HCEC 1CT (cell line): ENCODE results near the gene AGPAT4.

ENCODE experiments used
- DNase-seq: peaks from one replicate; pipeline ENCODE4 v3.0.0-alpha.2; 2017

The AGPAT4 gene

GRCh38 chr6:161254464-161255253 lies 19.2 kb downstream of the AGPAT4 start:
- DNase-seq = no peak

GRCh38 chr6:161254126-161254463 lies 19.8 kb downstream of the AGPAT4 start:
- DNase-seq = no peak

GRCh38 chr6:161251345-161251744 lies 22.5 kb downstream of the AGPAT4 start:
- no peak for DNase-seq

GRCh38 chr6:161249327-161249726 lies 24.5 kb downstream of the AGPAT4 start:
- DNase-seq = no peak

GRCh38 chr6:161246725-161247124 lies 27.1 kb downstream of the AGPAT4 start:
- no peak for DNase-seq

GRCh38 chr6:161245363-161245762 lies 28.5 kb downstream of the AGPAT4 start:
- no peak for DNase-seq

GRCh38 chr6:161244725-161245124 lies 29.1 kb downstream of the AGPAT4 start:
- DNase-seq = no peak

GRCh38 chr6:161242779-161243693 lies 30.8 kb downstream of the AGPAT4 start:
- no peak for DNase-seq

GRCh38 chr6:161242113-161242512 lies 31.7 kb downstream of the AGPAT4 start:
- DNase-seq = no peak

- DNase-seq = no peak
These were observed 34.9 kb downstream of the AGPAT4 start for GRCh38 chr6:161239001-161239400.

- no peak for DNase-seq
These were observed 35.4 kb downstream of the AGPAT4 start for GRCh38 chr6:161238500-161238899.

GRCh38 chr6:161238081-161238480 lies 35.8 kb downstream of the AGPAT4 start:
- no peak for DNase-seq

- DNase-seq = no peak
These were observed 36.7 kb downstream of the AGPAT4 start for GRCh38 chr6:161237176-161237575.

GRCh38 chr6:161235776-161236633 lies 37.9 kb downstream of the AGPAT4 start:
- no peak for DNase-seq

- peak; percentile 84 for DNase-seq
These were observed 39.7 kb downstream of the AGPAT4 start for GRCh38 chr6:161233986-161234661.

- no peak for DNase-seq
These were observed 41.4 kb downstream of the AGPAT4 start for GRCh38 chr6:161232467-161232866.

- no peak for DNase-seq
These were observed 41.9 kb downstream of the AGPAT4 start for GRCh38 chr6:161232010-161232409.

- no peak for DNase-seq
These were observed 43.5 kb downstream of the AGPAT4 start for GRCh38 chr6:161230339-161230738.

GRCh38 chr6:161228921-161229591 lies 44.8 kb downstream of the AGPAT4 start:
- DNase-seq = peak; percentile 90

GRCh38 chr6:161228096-161228495 lies 45.8 kb downstream of the AGPAT4 start:
- DNase-seq = no peak

GRCh38 chr6:161227004-161227960 lies 46.6 kb downstream of the AGPAT4 start:
- no peak for DNase-seq
